K562 (cell line): ENCODE data around the gene NAV2. TPM values are rescaled to one million over a fixed set of nuclear protein-coding genes. Genes with fewer than 3 reads are reported as not detected.

Experiments used
- HMG20B ChIP-seq: fragments of 250-450 bp; sonication (Bioruptor Pico); IDR thresholded peaks from 2 replicates; pipeline ENCODE4 v1.5.0; 2021; ENCODE audit warnings: mild to moderate bottlenecking
- NONO ChIP-seq, 2 experiments: fragments of 200-400 bp in 1 of 2; fragments of 450-650 bp in 1 of 2; formaldehyde crosslinking in 1 of 2; IDR thresholded peaks; 2 replicates each; pipeline ENCODE4 v1.6.1; 2017; ENCODE audit warnings: low read depth in 2 of 2, mild to moderate bottlenecking in 2 of 2, moderate library complexity in 2 of 2, low read length in 1 of 2
- ZNF175 ChIP-seq: fragments of 200-800 bp; sonication (Bioruptor generic); IDR thresholded peaks from 2 replicates; pipeline ENCODE4 v1.6.1; 2016; ENCODE audit warnings: low read depth, mild to moderate bottlenecking, missing genetic modification characterization, missing compliant biosample characterization
- polyA plus RNA-seq, 8 experiments: library from polyadenylated mRNA; depleted of rRNA in 4 of 8; stranded (reverse) in 5 of 8; unstranded in 3 of 8; fragments of >200 nt; fragmentation: Nextera tagmentation in 2 of 8; fragmentation: Illumina TruSeq in 1 of 8; extraction: Ambion mirVana in 2 of 8; extraction: Trizol in 1 of 8; gene quantifications; 2 replicates each; pipeline versions ENCODE4 v1.2.1 to v1.2.3, GENCODE V29; 2011 to 2014; ENCODE audit warnings: inconsistent platforms in 1 of 8, missing spikeins in 1 of 8
- total RNA-seq, 7 experiments: library from RNA; depleted of rRNA in 6 of 7; stranded (reverse); fragments of >200 nt in 6 of 7; fragmentation: Illumina TruSeq in 2 of 7; extraction: Trizol in 2 of 7; gene quantifications; 2 replicates each; pipeline versions ENCODE4 v1.2.1 to v1.2.3, GENCODE V29; 2011 to 2021; ENCODE audit warnings: low replicate concordance in 1 of 7
- TF ChIP-seq, protein P1 (sequence below), 2 experiments: IDR thresholded peaks; 2 replicates each; pipeline ENCODE4 v1.6.1; 2011; ENCODE audit warnings: borderline replicate concordance in 1 of 2, control low read depth in 1 of 2, low read depth in 1 of 2, low read length in 1 of 2, mild to moderate bottlenecking in 1 of 2, mixed read lengths in 1 of 2, moderate library complexity in 1 of 2; ENCODE audit not compliant: insufficient read depth in 1 of 2, insufficient read length in 1 of 2, poor library complexity in 1 of 2, severe bottlenecking in 1 of 2; ENCODE audit errors: extremely low read depth in 1 of 2
- TF ChIP-seq, protein P2 (sequence below), 2 experiments: fragments of 200-800 bp in 1 of 2; sonication (Bioruptor generic) in 1 of 2; sonication (generic) in 1 of 2; formaldehyde crosslinking in 1 of 2; IDR thresholded peaks in 1 of 2; conservative IDR thresholded peaks in 1 of 2; 2 replicates each; pipeline versions ENCODE4 v1.5.0 to v1.6.1; 2016 to 2020; ENCODE audit warnings: missing compliant biosample characterization in 1 of 2, missing genetic modification characterization in 1 of 2, missing genetic modification reagents in 1 of 2

The NAV2 gene
- total and polyA plus RNA-seq, 9 of the 15 experiments (the other 6 are each of a cell fraction or from before 2014, with no cell fraction given), result 0.03 to 0.35 (median 0.05) TPM

DNA sequence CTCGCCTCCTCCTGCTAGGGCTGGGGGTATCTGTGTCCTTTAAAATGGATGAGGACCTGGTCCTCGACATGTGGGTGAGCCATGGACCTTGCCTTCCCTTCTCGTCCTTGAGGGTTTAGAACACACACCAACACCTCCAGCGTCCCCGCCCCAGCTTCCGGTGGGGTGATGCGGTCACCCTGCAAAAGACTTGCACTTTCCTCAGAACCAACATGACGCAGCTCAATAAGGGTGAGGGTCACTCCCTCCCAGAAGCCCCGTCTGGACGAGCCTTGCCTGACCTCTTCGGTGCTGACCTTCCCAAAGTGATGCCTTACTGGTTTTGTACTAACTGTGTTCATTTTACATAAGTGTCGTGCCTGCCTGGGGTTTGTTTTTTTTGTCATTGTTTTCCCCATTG, 406.7 kb downstream of the NAV2 start (continued):
- TF ChIP-seq ZNF175 (no peak), NONO (IDR thresholded peaks at IDR 0.05; ENCODE audit: low read depth in 2 of 2, low read length in 1 of 2) (no peak), HMG20B (CRISPR knock-in tag) (no peak)
- TF ChIP-seq, protein P1, sequence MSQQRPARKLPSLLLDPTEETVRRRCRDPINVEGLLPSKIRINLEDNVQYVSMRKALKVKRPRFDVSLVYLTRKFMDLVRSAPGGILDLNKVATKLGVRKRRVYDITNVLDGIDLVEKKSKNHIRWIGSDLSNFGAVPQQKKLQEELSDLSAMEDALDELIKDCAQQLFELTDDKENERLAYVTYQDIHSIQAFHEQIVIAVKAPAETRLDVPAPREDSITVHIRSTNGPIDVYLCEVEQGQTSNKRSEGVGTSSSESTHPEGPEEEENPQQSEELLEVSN (IDR thresholded peaks at IDR 0.05; ENCODE audit: borderline replicate concordance in 1 of 2, extremely low read depth in 1 of 2, insufficient read depth in 1 of 2, insufficient read length in 1 of 2, low read depth in 1 of 2, low read length in 1 of 2, poor library complexity in 1 of 2, severe bottlenecking in 1 of 2), result no peak
- TF ChIP-seq, protein P2, sequence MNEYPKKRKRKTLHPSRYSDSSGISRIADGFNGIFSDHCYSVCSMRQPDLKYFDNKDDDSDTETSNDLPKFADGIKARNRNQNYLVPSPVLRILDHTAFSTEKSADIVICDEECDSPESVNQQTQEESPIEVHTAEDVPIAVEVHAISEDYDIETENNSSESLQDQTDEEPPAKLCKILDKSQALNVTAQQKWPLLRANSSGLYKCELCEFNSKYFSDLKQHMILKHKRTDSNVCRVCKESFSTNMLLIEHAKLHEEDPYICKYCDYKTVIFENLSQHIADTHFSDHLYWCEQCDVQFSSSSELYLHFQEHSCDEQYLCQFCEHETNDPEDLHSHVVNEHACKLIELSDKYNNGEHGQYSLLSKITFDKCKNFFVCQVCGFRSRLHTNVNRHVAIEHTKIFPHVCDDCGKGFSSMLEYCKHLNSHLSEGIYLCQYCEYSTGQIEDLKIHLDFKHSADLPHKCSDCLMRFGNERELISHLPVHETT (CRISPR knock-in tag; conservative IDR thresholded peaks at IDR 0.05 in 1 of 2, IDR thresholded peaks at IDR 0.05 in 1 of 2), result no peak
